ENCODE measurements around the gene SORBS1.

SORBS1 gene

GRCh38 chr10:95421782-95422181, 139.4 kb downstream of the SORBS1 start:
- H3K36me3 ChIP-seq (ENCODE audit: insufficient read depth, low read depth, low read length): 0 out of 2 replicates have a peak, but pooled peaks cover 6% of the 10 kb centered on the region
- H3K9me3 ChIP-seq (ENCODE audit: insufficient read depth, low read depth, low read length): no peaks in the 10 kb centered on the region
- no peak overlapping the region for H3K27ac ChIP-seq (ENCODE audit: low read length)
- no peaks in the 10 kb centered on the region for H3K27me3 ChIP-seq (ENCODE audit: insufficient read depth, low read length)
- no peak overlapping the region for H3K9ac ChIP-seq (ENCODE audit: low read depth, low read length)
- H3K4me3 ChIP-seq (ENCODE audit: low read length): no peak overlapping the region
- no peaks in the 10 kb centered on the region for H3K4me1 ChIP-seq (ENCODE audit: insufficient read depth, low read length)

DNA sequence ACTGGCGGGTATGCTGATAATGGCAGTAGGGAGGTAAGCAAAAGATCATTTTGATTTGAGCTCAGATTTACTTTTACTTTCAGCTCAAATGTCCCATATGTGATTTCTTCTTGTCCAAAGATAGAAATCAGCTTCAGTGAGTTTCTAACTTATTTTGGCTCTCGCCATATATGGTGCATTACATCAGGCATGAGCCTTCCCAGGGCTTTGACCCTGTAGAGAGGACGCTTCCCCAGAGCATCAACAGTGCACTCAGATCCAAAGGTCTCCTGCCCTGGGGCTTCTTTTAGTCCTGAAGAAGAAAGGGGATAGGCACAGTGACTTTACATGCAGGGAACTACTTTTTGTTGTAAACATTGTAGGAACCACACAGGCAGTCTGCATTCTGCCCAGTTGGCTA, 141.8 kb downstream of the SORBS1 start:
- Histone ChIP-seq H3K27me3 (ENCODE audit: insufficient read depth, low read length) (no peaks in the 10 kb centered on the region), H3K27ac (ENCODE audit: low read length) (no peak overlapping the region), H3K36me3 (ENCODE audit: insufficient read depth, low read depth, low read length) (0 out of 2 replicates have a peak, but pooled peaks cover 6% of the 10 kb centered on the region), H3K4me1 (ENCODE audit: insufficient read depth, low read length) (peaks cover 5% of the 10 kb centered on the region; the same call in 1 of the 2 replicates), H3K9me3 (ENCODE audit: insufficient read depth, low read depth, low read length) (no peaks in the 10 kb centered on the region), H3K4me3 (ENCODE audit: low read length) (no peak overlapping the region), H3K9ac (ENCODE audit: low read depth, low read length) (no peak overlapping the region)

- Histone ChIP-seq H3K9ac (ENCODE audit: low read depth, low read length) (no peak overlapping the region), H3K36me3 (ENCODE audit: insufficient read depth, low read depth, low read length) (0 out of 2 replicates have a peak, but pooled peaks cover 6% of the 10 kb centered on the region), H3K27me3 (ENCODE audit: insufficient read depth, low read length) (no peaks in the 10 kb centered on the region), H3K27ac (ENCODE audit: low read length) (no peak overlapping the region), H3K4me3 (ENCODE audit: low read length) (no peak overlapping the region), H3K4me1 (ENCODE audit: insufficient read depth, low read length) (peaks cover 5% of the 10 kb centered on the region; the same call in 1 of the 2 replicates), H3K9me3 (ENCODE audit: insufficient read depth, low read depth, low read length) (no peaks in the 10 kb centered on the region)
These were observed 144.2 kb downstream of the SORBS1 start for GRCh38 chr10:95416973-95417372.

DNA sequence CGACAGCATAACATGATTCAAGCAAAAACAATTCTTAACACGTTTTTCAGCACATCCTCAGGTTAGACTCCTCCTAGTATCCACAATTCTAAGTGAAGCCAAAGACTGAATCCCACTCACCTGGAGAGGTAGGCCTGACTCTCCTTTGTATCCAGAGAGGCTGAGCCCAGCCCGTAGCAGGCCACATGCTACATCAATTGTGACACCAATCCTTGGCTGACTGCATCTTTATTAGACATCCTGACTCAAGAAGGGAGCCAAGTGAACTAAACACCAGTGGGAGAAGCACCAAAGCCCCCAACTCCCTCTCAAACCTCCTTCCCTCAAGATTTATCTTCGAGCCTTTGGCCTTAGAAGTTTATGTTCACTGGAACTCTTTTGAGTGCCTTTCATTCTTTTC, 144.9 kb downstream of the SORBS1 start:
- 0 out of 2 replicates have a peak, but pooled peaks cover 6% of the 10 kb centered on the region for H3K36me3 ChIP-seq (ENCODE audit: insufficient read depth, low read depth, low read length)
- H3K9me3 ChIP-seq (ENCODE audit: insufficient read depth, low read depth, low read length): no peaks in the 10 kb centered on the region
- H3K27ac ChIP-seq (ENCODE audit: low read length): no peak overlapping the region
- no peak overlapping the region for H3K4me3 ChIP-seq (ENCODE audit: low read length)
- H3K27me3 ChIP-seq (ENCODE audit: insufficient read depth, low read length): no peaks in the 10 kb centered on the region
- no peak overlapping the region for H3K9ac ChIP-seq (ENCODE audit: low read depth, low read length)
- peaks cover 5% of the 10 kb centered on the region; the same call in 1 of the 2 replicates for H3K4me1 ChIP-seq (ENCODE audit: insufficient read depth, low read length)

DNA sequence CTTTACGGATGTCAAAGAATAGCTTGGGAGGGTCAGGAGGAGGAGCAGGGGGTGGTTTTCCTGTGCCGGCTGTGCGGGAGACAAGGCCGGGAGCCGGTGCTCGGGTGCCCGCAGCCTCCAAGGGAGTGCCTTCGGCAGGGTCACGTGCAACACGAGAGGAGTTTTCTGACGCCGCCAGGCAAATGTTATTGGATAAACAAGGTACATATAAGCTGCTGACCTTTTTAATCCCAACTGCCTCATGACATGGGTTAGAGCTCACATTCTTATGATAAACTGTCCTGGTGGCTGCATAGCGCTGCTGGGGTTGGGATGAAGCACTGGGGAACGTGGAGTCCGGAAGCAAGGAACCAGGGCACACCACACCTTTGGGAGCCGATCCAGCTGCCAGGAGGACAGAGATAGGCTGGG, 145.5 kb downstream of the SORBS1 start:
- Histone ChIP-seq H3K9me3 (ENCODE audit: insufficient read depth, low read depth, low read length) (no peaks in the 10 kb centered on the region), H3K27ac (ENCODE audit: low read length) (no peak overlapping the region), H3K4me3 (ENCODE audit: low read length) (no peak overlapping the region), H3K36me3 (ENCODE audit: insufficient read depth, low read depth, low read length) (0 out of 2 replicates have a peak, but pooled peaks cover 5% of the 10 kb centered on the region), H3K4me1 (ENCODE audit: insufficient read depth, low read length) (peaks cover 9% of the 10 kb centered on the region; the same call in 1 of the 2 replicates), H3K27me3 (ENCODE audit: insufficient read depth, low read length) (no peaks in the 10 kb centered on the region), H3K9ac (ENCODE audit: low read depth, low read length) (no peak overlapping the region)

DNA sequence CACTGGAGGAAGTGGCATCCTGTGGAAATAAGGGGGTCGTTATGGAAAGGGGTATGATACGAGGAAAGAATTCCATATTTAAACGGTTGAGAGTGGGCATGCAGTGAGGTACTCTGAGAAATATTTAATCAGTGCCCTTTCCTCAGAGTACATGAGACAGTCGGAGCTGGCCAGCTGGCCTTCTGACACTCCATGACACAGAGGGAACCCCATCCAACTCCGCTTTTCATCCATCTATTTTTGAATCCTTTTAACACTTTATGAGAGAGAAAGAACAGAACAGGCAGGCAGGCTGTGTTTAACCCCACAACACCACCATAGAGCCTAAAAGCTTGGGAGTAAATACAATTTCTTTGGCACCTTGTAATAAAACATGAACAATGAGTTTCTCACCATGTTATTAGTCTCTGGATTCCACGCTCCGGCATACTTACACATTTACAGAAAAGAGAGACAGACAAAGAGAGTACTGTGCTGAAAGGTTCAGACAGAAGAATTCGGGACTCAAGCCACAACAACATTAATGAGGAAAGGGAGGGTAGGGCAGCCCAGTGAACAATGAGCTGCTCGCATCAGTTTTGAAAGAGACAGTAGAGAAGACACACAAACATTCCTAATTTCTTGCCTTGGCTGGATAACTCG, 146.2 kb downstream of the SORBS1 start:
- Histone ChIP-seq H3K36me3 (ENCODE audit: insufficient read depth, low read depth, low read length) (no peaks in the 10 kb centered on the region), H3K4me3 (ENCODE audit: low read length) (no peak overlapping the region), H3K27me3 (ENCODE audit: insufficient read depth, low read length) (no peaks in the 10 kb centered on the region), H3K27ac (ENCODE audit: low read length) (no peak overlapping the region), H3K9ac (ENCODE audit: low read depth, low read length) (no peak overlapping the region), H3K9me3 (ENCODE audit: insufficient read depth, low read depth, low read length) (no peaks in the 10 kb centered on the region), H3K4me1 (ENCODE audit: insufficient read depth, low read length) (peaks cover 16% of the 10 kb centered on the region; the same call in 1 of the 2 replicates)

DNA sequence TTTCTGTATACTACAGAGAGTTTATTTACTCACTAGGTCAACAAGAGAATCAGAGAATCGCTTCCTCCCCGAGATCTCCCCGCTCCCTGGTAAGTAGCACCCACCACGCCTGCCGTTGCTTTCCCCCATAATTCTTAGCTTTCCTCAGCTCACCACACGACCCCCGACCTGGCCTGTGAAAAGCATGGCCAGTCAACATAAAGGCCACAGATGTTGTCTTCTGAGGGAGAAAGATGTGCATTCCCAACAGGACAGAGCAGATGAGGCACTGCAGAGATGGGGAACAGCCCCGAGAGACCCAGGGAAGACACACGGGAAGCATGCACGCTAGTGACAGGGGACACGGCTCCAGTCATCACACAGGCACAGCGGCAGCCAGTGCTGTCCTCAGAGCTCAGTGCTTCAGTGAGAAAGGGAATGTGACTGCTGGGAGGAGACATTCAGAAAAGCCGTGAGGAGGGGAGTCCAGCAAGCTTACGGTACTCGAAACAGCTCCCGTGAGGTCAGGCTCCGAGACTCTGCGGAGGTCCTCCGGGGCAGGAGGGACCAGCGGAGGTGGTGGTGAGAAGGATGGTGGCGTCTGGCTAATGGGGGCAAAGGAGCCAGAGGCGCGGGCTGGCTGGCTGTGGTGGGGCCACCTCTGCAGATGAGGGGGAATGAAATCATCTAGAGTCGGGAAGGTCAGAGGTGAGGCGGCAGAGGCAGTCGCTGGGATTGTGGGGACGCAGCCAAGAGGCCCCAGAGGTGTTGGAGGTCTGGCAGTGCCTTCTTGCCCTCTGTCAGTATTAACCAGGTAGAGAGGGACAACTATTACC, 146.9 kb downstream of the SORBS1 start:
- Histone ChIP-seq H3K4me1 (ENCODE audit: insufficient read depth, low read length) (peaks cover 21% of the 10 kb centered on the region), H3K9me3 (ENCODE audit: insufficient read depth, low read depth, low read length) (no peaks in the 10 kb centered on the region), H3K27ac (ENCODE audit: low read length) (no peak overlapping the region), H3K4me3 (ENCODE audit: low read length) (no peak overlapping the region), H3K27me3 (ENCODE audit: insufficient read depth, low read length) (no peaks in the 10 kb centered on the region), H3K9ac (ENCODE audit: low read depth, low read length) (no peak overlapping the region), H3K36me3 (ENCODE audit: insufficient read depth, low read depth, low read length) (no peaks in the 10 kb centered on the region)

DNA sequence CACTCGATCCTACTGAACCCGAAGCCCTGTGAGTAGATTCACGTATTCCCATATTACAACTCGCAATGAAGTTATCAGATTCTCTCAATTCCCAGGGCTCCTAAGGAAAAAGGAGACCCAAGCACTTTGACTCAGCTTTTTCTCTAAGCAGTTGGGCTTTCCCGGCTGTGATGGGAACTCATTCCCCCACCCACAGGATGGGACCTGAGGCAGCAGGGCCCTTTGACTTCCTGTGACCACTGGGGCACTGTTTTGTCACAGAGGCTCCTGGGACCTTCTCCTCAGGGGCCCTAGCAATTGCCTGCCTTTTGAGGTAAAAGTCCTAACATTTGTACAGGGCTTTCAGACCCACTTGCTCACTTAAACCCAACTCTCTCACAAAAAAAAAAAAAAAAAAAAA, 147.6 kb downstream of the SORBS1 start:
- Histone ChIP-seq H3K27me3 (ENCODE audit: insufficient read depth, low read length) (no peaks in the 10 kb centered on the region), H3K9me3 (ENCODE audit: insufficient read depth, low read depth, low read length) (no peaks in the 10 kb centered on the region), H3K4me3 (ENCODE audit: low read length) (no peak overlapping the region), H3K36me3 (ENCODE audit: insufficient read depth, low read depth, low read length) (no peaks in the 10 kb centered on the region), H3K27ac (ENCODE audit: low read length) (no peak overlapping the region), H3K9ac (ENCODE audit: low read depth, low read length) (no peak overlapping the region), H3K4me1 (ENCODE audit: insufficient read depth, low read length) (peaks cover 28% of the 10 kb centered on the region)

DNA sequence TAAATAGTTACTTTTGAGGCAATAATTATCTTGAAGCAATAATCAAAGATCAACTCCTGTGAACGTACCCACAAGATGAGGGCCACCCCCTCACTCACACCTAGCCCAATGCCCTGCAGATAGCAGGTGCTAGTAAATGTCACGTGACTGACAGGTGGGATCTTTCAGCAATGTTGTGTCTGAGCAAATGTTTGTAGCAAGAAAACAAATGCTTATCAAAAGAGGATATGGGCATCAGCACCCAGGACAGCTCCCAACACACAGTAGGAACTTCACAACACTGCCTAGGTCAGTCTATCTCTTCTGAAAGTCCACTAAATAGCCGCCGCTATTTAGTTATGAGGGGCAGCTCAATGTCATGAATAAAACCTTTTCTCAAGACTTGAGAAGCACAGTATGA, 149.5 kb downstream of the SORBS1 start:
- Histone ChIP-seq H3K4me3 (ENCODE audit: low read length) (no peak overlapping the region), H3K36me3 (ENCODE audit: insufficient read depth, low read depth, low read length) (no peaks in the 10 kb centered on the region), H3K4me1 (ENCODE audit: insufficient read depth, low read length) (peaks cover 29% of the 10 kb centered on the region), H3K9ac (ENCODE audit: low read depth, low read length) (no peak overlapping the region), H3K27ac (ENCODE audit: low read length) (no peak overlapping the region), H3K27me3 (ENCODE audit: insufficient read depth, low read length) (no peaks in the 10 kb centered on the region), H3K9me3 (ENCODE audit: insufficient read depth, low read depth, low read length) (no peaks in the 10 kb centered on the region)

- 0 out of 2 replicates have a peak, but pooled peaks cover 8% of the 10 kb centered on the region for H3K36me3 ChIP-seq (ENCODE audit: insufficient read depth, low read depth, low read length)
- H3K27me3 ChIP-seq (ENCODE audit: insufficient read depth, low read length): no peaks in the 10 kb centered on the region
- H3K4me3 ChIP-seq (ENCODE audit: low read length): peak overlapping the region; percentile 45
- peak overlapping the region; percentile 73; the same call in 1 of the 2 replicates for H3K9ac ChIP-seq (ENCODE audit: low read depth, low read length)
- H3K27ac ChIP-seq (ENCODE audit: low read length): peak overlapping the region; percentile 35
- H3K4me1 ChIP-seq (ENCODE audit: insufficient read depth, low read length): peaks cover 24% of the 10 kb centered on the region
- no peaks in the 10 kb centered on the region for H3K9me3 ChIP-seq (ENCODE audit: insufficient read depth, low read depth, low read length)
These were observed 151.9 kb downstream of the SORBS1 start for GRCh38 chr10:95408983-95409873.

Data from iPS-20b (cell line).